Adrenal gland (tissue), 12 donors: ENCODE results near the gene UBE3B. TPM values are rescaled to one million over a fixed set of nuclear protein-coding genes. Genes with fewer than 3 reads are reported as not detected.

Experiments used
- DNase-seq, 7 donors: peaks; one replicate each; pipeline ENCODE4 v3.0.0-alpha.2; 2019 to 2020
- H3K27ac ChIP-seq, 5 donors: fragments of 200-600 bp; sonication (generic) in 4 of 5; 1 replicate in 3 of 5; 2 replicates in 2 of 5; pipeline versions ENCODE4 v1.5.1 to v1.8.0; 2016 to 2020; ENCODE audit warnings: mild to moderate bottlenecking in 1 of 5
- H3K27me3 ChIP-seq: fragments of 200-600 bp; 2 replicates; pipeline ENCODE4 v1.8.0; 2021
- H3K36me3 ChIP-seq, 2 donors: fragments of 200-600 bp; replicated peaks in 1 of 2; 1 replicate in 1 of 2; 2 replicates in 1 of 2; pipeline versions ENCODE4 v1.5.1 to v1.8.0; 2018 to 2022
- H3K4me1 ChIP-seq, 2 donors: fragments of 200-600 bp; replicated peaks in 1 of 2; 1 replicate in 1 of 2; 2 replicates in 1 of 2; pipeline versions ENCODE4 v1.5.1 to v1.8.0; 2018 to 2021
- H3K4me3 ChIP-seq, 4 donors: fragments of 200-600 bp; sonication (generic) in 3 of 4; one replicate each; pipeline ENCODE4 v1.5.1; 2016 to 2018
- H3K9me3 ChIP-seq, 3 donors: fragments of 200-600 bp; sonication (generic) in 1 of 3; replicated peaks in 1 of 3; 1 replicate in 2 of 3; 2 replicates in 1 of 3; pipeline versions ENCODE4 v1.5.1 to v1.8.0; 2016 to 2021
- POLR2A ChIP-seq, 2 donors: fragments of 450-650 bp; IDR thresholded peaks; one replicate each; pipeline ENCODE4 v1.6.1; 2017; ENCODE audit warnings: antibody characterized with exemption in 2 of 2, mild to moderate bottlenecking in 2 of 2, moderate library complexity in 1 of 2
- WGBS, 4 donors: extraction: QIAGEN DNeasy Blood & Tissue Kit in 2 of 4; methylation state at CpG; one replicate each; pipeline versions ENCODE4 v1.1.5 to v1.1.7; 2013 to 2017; 5-methylcytosine and 5-hydroxymethylcytosine counted together
- intact Hi-C, 2 donors: fragments of 100-400 bp; cut with DNase I; formaldehyde crosslinking; loops; one replicate each; pipeline versions ENCODE4 v1.14.1 to v1.15.0; 2022 to 2023
- polyA plus RNA-seq, 3 donors: library from polyadenylated mRNA; stranded (reverse); fragments of 200-250 nt in 2 of 3; fragments of 350-450 nt in 1 of 3; fragmentation: Illumina TruSeq in 1 of 3; extraction: RNeasy Lipid Tissue Mini Kit (QIAGEN cat#74804) in 1 of 3; gene quantifications; one replicate each; pipeline ENCODE4 v1.2.3, GENCODE V29; 2013 to 2014
- total RNA-seq, 9 donors: library from RNA; depleted of rRNA in 4 of 9; stranded (reverse); fragments of >200 nt in 4 of 9; fragments of 120-200 nt in 1 of 9; fragmentation: NEBNext Ultra II Directional in 1 of 9; extraction: Animal tissue kit (Norgen Biotek cat#: 25700) in 1 of 9; gene quantifications; one replicate each; pipeline versions ENCODE4 v1.1.0 to v1.2.4, GENCODE V29; 2013 to 2023
- TF ChIP-seq, protein P1 (sequence below), 6 experiments: fragments of 450-650 bp in 4 of 6; fragments of 200-600 bp in 2 of 6; sonication (generic) in 1 of 6; IDR thresholded peaks; 1 replicate in 5 of 6; 2 replicates in 1 of 6; pipeline versions ENCODE4 v1.5.1 to v1.8.0; 2016 to 2021; ENCODE audit warnings: antibody characterized with exemption in 6 of 6, mild to moderate bottlenecking in 2 of 6, moderate library complexity in 1 of 6
- donor health status: healthy with polysubstance abuse.
- donor health status: Bipolar disorder and iron deficiency.
- donor health status: DM: yes; HTN: yes; CAD: no.
- donor health status: DM: no; HTN: no; CAD: no.
- donor health status: DM: no; HTN: no; CAD: no.
- donor health status: DM: yes; HTN: yes; CAD: no.

Gene UBE3B
- total and polyA plus RNA-seq, 12 donors, result 16.0 to 79.5 (median 39.5) TPM

DNA sequence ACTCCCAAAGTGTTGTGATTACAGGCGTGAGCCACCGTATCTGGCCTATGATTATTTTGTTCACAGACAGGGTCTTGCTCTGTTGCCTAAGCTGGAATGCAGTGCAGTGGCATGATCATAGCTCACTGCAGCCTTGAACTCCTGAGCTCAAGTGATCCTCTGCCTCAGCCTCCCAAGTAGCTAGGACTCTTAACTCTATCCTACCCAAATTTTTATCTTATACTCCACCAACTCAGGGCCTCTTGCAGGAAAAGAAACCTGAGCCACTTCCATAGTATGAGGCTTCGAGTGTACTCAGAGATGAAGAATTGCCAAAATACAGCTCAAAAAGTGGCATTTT lies 95.0 kb downstream of the UBE3B start:
- Histone ChIP-seq H3K27ac (peak overlapping the region; percentile 75 to 93 (median 84)), H3K27me3 (no peaks in the 10 kb centered on the region), H3K9me3 (no peaks in the 10 kb centered on the region), H3K4me1 (peaks cover 13 to 35% of the 10 kb centered on the region in 2 donors), H3K4me3 (peak overlapping the region in 2 of 4 donors; percentile 52 to 89), H3K36me3 (peaks cover 0 to 26% of the 10 kb centered on the region in 2 donors)
- no peak for TF ChIP-seq POLR2A (IDR thresholded peaks at IDR 0.05)
- TF ChIP-seq, protein P1, sequence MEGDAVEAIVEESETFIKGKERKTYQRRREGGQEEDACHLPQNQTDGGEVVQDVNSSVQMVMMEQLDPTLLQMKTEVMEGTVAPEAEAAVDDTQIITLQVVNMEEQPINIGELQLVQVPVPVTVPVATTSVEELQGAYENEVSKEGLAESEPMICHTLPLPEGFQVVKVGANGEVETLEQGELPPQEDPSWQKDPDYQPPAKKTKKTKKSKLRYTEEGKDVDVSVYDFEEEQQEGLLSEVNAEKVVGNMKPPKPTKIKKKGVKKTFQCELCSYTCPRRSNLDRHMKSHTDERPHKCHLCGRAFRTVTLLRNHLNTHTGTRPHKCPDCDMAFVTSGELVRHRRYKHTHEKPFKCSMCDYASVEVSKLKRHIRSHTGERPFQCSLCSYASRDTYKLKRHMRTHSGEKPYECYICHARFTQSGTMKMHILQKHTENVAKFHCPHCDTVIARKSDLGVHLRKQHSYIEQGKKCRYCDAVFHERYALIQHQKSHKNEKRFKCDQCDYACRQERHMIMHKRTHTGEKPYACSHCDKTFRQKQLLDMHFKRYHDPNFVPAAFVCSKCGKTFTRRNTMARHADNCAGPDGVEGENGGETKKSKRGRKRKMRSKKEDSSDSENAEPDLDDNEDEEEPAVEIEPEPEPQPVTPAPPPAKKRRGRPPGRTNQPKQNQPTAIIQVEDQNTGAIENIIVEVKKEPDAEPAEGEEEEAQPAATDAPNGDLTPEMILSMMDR (IDR thresholded peaks at IDR 0.05), result no peak
- DNase-seq, result peak in 3 of 7 donors; percentile 37 to 59 (median 40)
- intact Hi-C loops, result no loop called here
- WGBS, 4 donors, result 36 to 48% (median 47%) methylated on average over 3 of the region's 3 CpGs

DNA sequence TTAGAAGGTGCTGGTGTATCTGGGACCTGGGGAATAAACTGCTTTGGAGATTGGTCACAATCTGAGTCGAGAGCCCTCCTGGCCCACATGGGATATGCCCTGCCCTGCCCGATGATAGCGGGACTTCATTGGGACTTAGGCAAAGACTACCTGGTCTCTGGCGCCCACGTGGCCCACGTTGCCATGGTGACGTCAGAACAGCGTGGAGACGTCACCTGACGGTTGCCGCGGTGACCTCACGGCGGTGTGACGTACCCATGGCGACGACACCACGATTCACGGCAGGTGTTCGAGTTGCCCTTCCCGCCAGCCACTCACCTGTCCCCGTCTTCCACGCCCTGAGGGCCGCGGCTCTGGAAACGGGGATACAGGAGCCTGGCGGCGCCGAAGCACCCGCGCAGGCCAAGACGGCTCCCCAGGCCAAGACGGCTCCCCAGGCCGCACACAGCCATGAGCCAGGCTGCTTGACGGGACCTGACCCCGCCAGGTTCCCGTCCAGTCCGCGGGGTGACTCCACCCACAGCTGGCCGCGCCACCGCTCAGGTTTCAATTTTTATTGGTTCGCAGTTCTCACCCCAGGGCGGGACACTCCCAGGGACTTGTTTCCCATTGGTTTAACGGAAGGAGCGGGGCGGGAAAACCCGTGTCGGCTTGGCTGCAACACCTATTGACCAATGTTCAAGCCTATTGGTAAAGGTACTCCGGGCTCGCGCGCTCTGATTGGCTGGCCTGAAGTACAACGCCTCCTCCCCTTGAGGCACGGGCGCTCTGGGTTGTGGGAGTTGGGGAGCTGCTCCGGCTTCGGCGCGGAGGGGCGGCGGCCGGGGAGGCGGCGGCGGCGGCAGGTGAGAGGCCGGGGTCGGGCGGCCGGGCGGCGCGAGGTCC lies 95.8 kb downstream of the UBE3B start, which contains the start of the genes MMAB and MVK:
TSS of gene MMAB (minus strand) at position 476 of the 885 bp plus-strand sequence. CDS start at position 452, 24 bp downstream.
TSS of gene MVK (plus strand) at position 766 of the 885 bp plus-strand sequence. CDS start 1,029 bp downstream, outside the sequence.
- intact Hi-C loops, result no loop called here
- peak; percentile 99 to 100 (median 100) for DNase-seq
- TF ChIP-seq, protein P1 (IDR thresholded peaks at IDR 0.05), result no peak
- peak; percentile 65 to 70 for TF ChIP-seq POLR2A (IDR thresholded peaks at IDR 0.05)
- 1 to 4% (median 1%) methylated on average over 10 to 74 of the region's 74 CpGs for WGBS, 4 donors
- H3K36me3 ChIP-seq, result peaks cover 0 to 32% of the 10 kb centered on the region in 2 donors
- peaks cover 13 to 28% of the 10 kb centered on the region in 2 donors for H3K4me1 ChIP-seq
- no peaks in the 10 kb centered on the region for H3K27me3 ChIP-seq
- peak within 1 kb of the TSS; percentile 4 to 89 (median 36) for H3K4me3 ChIP-seq
- H3K9me3 ChIP-seq, result no peaks in the 10 kb centered on the region
- peak within 1 kb of the TSS; percentile 75 to 93 (median 84) for H3K27ac ChIP-seq

GRCh38 chr12:109573914-109574244 lies 96.4 kb downstream of the UBE3B start:
- WGBS, 4 donors, result 0 to 1% (median 0%) methylated on average over 3 to 13 of the region's 13 CpGs
- Histone ChIP-seq H3K27ac (peak overlapping the region in 3 of 5 donors; percentile 50 to 86 (median 56)), H3K36me3 (peaks cover 0 to 34% of the 10 kb centered on the region in 2 donors), H3K4me1 (peaks cover 13 to 22% of the 10 kb centered on the region in 2 donors), H3K9me3 (no peaks in the 10 kb centered on the region), H3K4me3 (peak overlapping the region; percentile 4 to 89 (median 32)), H3K27me3 (no peaks in the 10 kb centered on the region)
- no peak for DNase-seq
- peak in 1 of 2 donors; percentile 49 for TF ChIP-seq POLR2A (IDR thresholded peaks at IDR 0.05)
- TF ChIP-seq, protein P1 (IDR thresholded peaks at IDR 0.05), result no peak
- intact Hi-C loops, result no loop called here

- WGBS, 4 donors, result 78 to 86% (median 81%) methylated on average over 3 of the region's 3 CpGs
- Histone ChIP-seq H3K9me3 (no peaks in the 10 kb centered on the region), H3K4me3 (no peak overlapping the region), H3K4me1 (peaks cover 13 to 22% of the 10 kb centered on the region in 2 donors), H3K27ac (no peak overlapping the region), H3K27me3 (no peaks in the 10 kb centered on the region), H3K36me3 (peaks cover 0 to 52% of the 10 kb centered on the region in 2 donors)
- intact Hi-C loops, result no loop called here
- no peak for DNase-seq
- no peak for TF ChIP-seq POLR2A (IDR thresholded peaks at IDR 0.05)
These were observed 98.2 kb downstream of the UBE3B start for GRCh38 chr12:109575683-109576082.
